Neuronal stem cell (in vitro differentiated cells): ENCODE results near the gene SENP1.

ENCODE experiments used
- DNase-seq: peaks from one replicate; pipeline ENCODE4 v3.0.0-alpha.2; 2013; ENCODE audit warnings: low spot score
- H2AFZ ChIP-seq: one replicate; pipeline ENCODE4 v1.6.1; 2013; ENCODE audit warnings: mild to moderate bottlenecking, low read length, inconsistent platforms
- H2AK5ac ChIP-seq: 2 replicates; pipeline ENCODE4 v1.6.1; 2013; ENCODE audit warnings: low read depth, mild to moderate bottlenecking, inconsistent platforms, low read length, moderate library complexity, mixed read lengths
- H2BK120ac ChIP-seq: 2 replicates; pipeline ENCODE4 v1.6.1; 2013; ENCODE audit warnings: low read depth, mild to moderate bottlenecking, inconsistent platforms, low read length, moderate library complexity, mixed read lengths
- H2BK12ac ChIP-seq: one replicate; pipeline ENCODE4 v1.6.1; 2013; ENCODE audit warnings: low read length, inconsistent platforms
- H2BK15ac ChIP-seq: 2 replicates; pipeline ENCODE4 v1.6.1; 2013; ENCODE audit warnings: mild to moderate bottlenecking, low read length, inconsistent platforms, mixed read lengths
- H2BK5ac ChIP-seq: one replicate; pipeline ENCODE4 v1.6.1; 2013; ENCODE audit warnings: inconsistent platforms, mild to moderate bottlenecking, low read length, moderate library complexity
- H3K14ac ChIP-seq: one replicate; pipeline ENCODE4 v1.6.1; 2013; ENCODE audit warnings: low read length, inconsistent platforms
- H3K18ac ChIP-seq: 2 replicates; pipeline ENCODE4 v1.6.1; 2013; ENCODE audit warnings: low read length, inconsistent platforms
- H3K23ac ChIP-seq: 2 replicates; pipeline ENCODE4 v1.6.1; 2013; ENCODE audit warnings: low read depth, mild to moderate bottlenecking, mixed read lengths, low read length, inconsistent platforms; ENCODE audit not compliant: poor library complexity
- H3K27ac ChIP-seq: replicated peaks from 3 replicates; pipeline ENCODE4 v1.5.1; 2013; ENCODE audit warnings: low read length, inconsistent platforms
- H3K27me3 ChIP-seq, 3 experiments: 2 replicates each; pipeline ENCODE4 v1.6.1; 2013; ENCODE audit warnings: low read length in 3 of 3, mild to moderate bottlenecking in 2 of 3, inconsistent platforms in 1 of 3, low read depth in 1 of 3, mixed read lengths in 1 of 3, moderate library complexity in 1 of 3; ENCODE audit not compliant: control insufficient read depth in 3 of 3, insufficient read depth in 3 of 3
- H3K36me3 ChIP-seq, 2 donors: replicated peaks in 1 of 2; 2 replicates each; pipeline ENCODE4 v1.6.1; 2013; ENCODE audit warnings: low read length in 2 of 2; ENCODE audit not compliant: control insufficient read depth in 2 of 2, insufficient read depth in 2 of 2
- H3K4ac ChIP-seq: 2 replicates; pipeline ENCODE4 v1.6.1; 2013; ENCODE audit warnings: inconsistent platforms, mild to moderate bottlenecking, low read length, moderate library complexity
- H3K4me1 ChIP-seq, 2 donors: 1 replicate in 1 of 2; 2 replicates in 1 of 2; pipeline ENCODE4 v1.6.1; 2013; ENCODE audit warnings: low read length in 2 of 2, low read depth in 1 of 2; ENCODE audit not compliant: control insufficient read depth in 2 of 2, insufficient read depth in 1 of 2
- H3K4me2 ChIP-seq: one replicate; pipeline ENCODE4 v1.6.1; 2013; ENCODE audit warnings: mild to moderate bottlenecking, low read length, inconsistent platforms; ENCODE audit not compliant: insufficient read depth, poor library complexity, severe bottlenecking
- H3K4me3 ChIP-seq, 2 donors: 2 replicates each; pipeline ENCODE4 v1.5.1; 2013; ENCODE audit warnings: low read length in 2 of 2, mild to moderate bottlenecking in 2 of 2, inconsistent platforms in 1 of 2, moderate library complexity in 1 of 2
- H3K79me1 ChIP-seq: one replicate; pipeline ENCODE4 v1.6.1; 2013; ENCODE audit warnings: low read depth, mild to moderate bottlenecking, inconsistent platforms, low read length, moderate library complexity
- H3K9ac ChIP-seq: one replicate; pipeline ENCODE4 v1.6.1; 2013; ENCODE audit warnings: mild to moderate bottlenecking, low read depth, low read length, inconsistent platforms; ENCODE audit not compliant: poor library complexity
- H3K9me3 ChIP-seq, 2 donors: replicated peaks in 1 of 2; 2 replicates each; pipeline versions ENCODE3 to v1.6.1; 2013; ENCODE audit warnings: low read length in 2 of 2, mild to moderate bottlenecking in 2 of 2, inconsistent platforms in 1 of 2, low read depth in 1 of 2, mixed read lengths in 1 of 2, moderate library complexity in 1 of 2; ENCODE audit not compliant: control insufficient read depth in 2 of 2, insufficient read depth in 1 of 2
- H4K8ac ChIP-seq: one replicate; pipeline ENCODE4 v1.6.1; 2013; ENCODE audit warnings: low read depth, mild to moderate bottlenecking, inconsistent platforms, low read length, moderate library complexity
- H4K91ac ChIP-seq: one replicate; pipeline ENCODE4 v1.6.1; 2013; ENCODE audit warnings: low read length, low read depth, mild to moderate bottlenecking, inconsistent platforms; ENCODE audit not compliant: poor library complexity
- WGBS, 2 donors: extraction: QIAGEN DNeasy Blood & Tissue Kit; methylation state at CpG; one replicate each; pipeline ENCODE4 v1.1.7; 2013; ENCODE audit warnings: missing lambda C conversion rate in 2 of 2, mixed read lengths in 1 of 2; ENCODE audit not compliant: insufficient read length in 2 of 2, insufficient replicate concordance in 1 of 2; ENCODE audit errors: extremely low coverage in 2 of 2; 5-methylcytosine and 5-hydroxymethylcytosine counted together

SENP1 gene

GRCh38 chr12:48010366-48010970 lies 95.4 kb downstream of the SENP1 start:
- Histone ChIP-seq H3K36me3 (no peaks in the 10 kb centered on the region), H4K8ac (peak overlapping the region; percentile 29), H3K79me1 (no peaks in the 10 kb centered on the region), H2BK120ac (peak overlapping the region; percentile 32), H3K27ac (no peak overlapping the region), H4K91ac (no peak overlapping the region), H3K9ac (peak overlapping the region; percentile 45), H2BK5ac (no peak overlapping the region), H2AFZ (no peak overlapping the region), H2BK15ac (peak overlapping the region; percentile 47), H3K9me3 (no peaks in the 10 kb centered on the region), H2BK12ac (no peak overlapping the region), H3K18ac (peak overlapping the region; percentile 32), H3K27me3 (peaks cover 0 to 20% (median 8%) of the 10 kb centered on the region in 3 experiments), H3K4me1 (peaks cover 4 to 15% of the 10 kb centered on the region in 2 donors), H2AK5ac (peak overlapping the region; percentile 72), H3K4me3 (peak overlapping the region in 1 of 2 donors; percentile 2), H3K4me2 (no peak overlapping the region), H3K14ac (peak overlapping the region; percentile 50), H3K4ac (no peak overlapping the region), H3K23ac (no peak overlapping the region)
- WGBS, 2 donors = no CpG with 5 or more reads among the region's 7 CpGs
- no peak for DNase-seq

- WGBS, 2 donors = no CpG with 5 or more reads among the region's 1 CpG
- Histone ChIP-seq H2BK12ac (no peak overlapping the region), H3K36me3 (no peaks in the 10 kb centered on the region), H3K4me1 (peaks cover 10 to 22% of the 10 kb centered on the region in 2 donors), H3K9ac (no peak overlapping the region), H2AK5ac (no peak overlapping the region), H3K4me3 (no peak overlapping the region), H3K18ac (no peak overlapping the region), H2BK5ac (no peak overlapping the region), H2AFZ (no peak overlapping the region), H4K91ac (no peak overlapping the region), H3K9me3 (no peaks in the 10 kb centered on the region), H2BK15ac (no peak overlapping the region), H3K27me3 (peaks cover 0 to 10% (median 5%) of the 10 kb centered on the region in 3 experiments), H4K8ac (no peak overlapping the region), H3K79me1 (no peaks in the 10 kb centered on the region), H3K27ac (no peak overlapping the region), H3K4ac (no peak overlapping the region), H3K23ac (no peak overlapping the region), H2BK120ac (no peak overlapping the region), H3K4me2 (no peak overlapping the region), H3K14ac (no peak overlapping the region)
- no peak for DNase-seq
Observed at GRCh38 chr12:48009471-48009870, 96.4 kb downstream of the SENP1 start.

GRCh38 chr12:48008950-48009349 lies 96.9 kb downstream of the SENP1 start:
- no peak overlapping the region for H2BK12ac ChIP-seq
- no peak overlapping the region for H3K18ac ChIP-seq
- H2BK120ac ChIP-seq = peak overlapping the region; percentile 10
- H2BK15ac ChIP-seq = peak overlapping the region; percentile 14
- H2BK5ac ChIP-seq = no peak overlapping the region
- H3K27ac ChIP-seq = no peak overlapping the region
- peak overlapping the region; percentile 41 for H2AK5ac ChIP-seq
- H2AFZ ChIP-seq = no peak overlapping the region
- peaks cover 10 to 22% of the 10 kb centered on the region in 2 donors for H3K4me1 ChIP-seq
- no peak overlapping the region for H4K8ac ChIP-seq
- no peaks in the 10 kb centered on the region for H3K79me1 ChIP-seq
- no peak overlapping the region for H4K91ac ChIP-seq
- H3K9ac ChIP-seq = no peak overlapping the region
- no peak overlapping the region for H3K4me3 ChIP-seq
- no peak overlapping the region for H3K4me2 ChIP-seq
- H3K23ac ChIP-seq = no peak overlapping the region
- no CpG with 5 or more reads among the region's 4 CpGs for WGBS, 2 donors
- DNase-seq = no peak
- H3K4ac ChIP-seq = no peak overlapping the region
- no peaks in the 10 kb centered on the region for H3K9me3 ChIP-seq
- peaks cover 0 to 7% (median 5%) of the 10 kb centered on the region in 3 experiments for H3K27me3 ChIP-seq
- H3K36me3 ChIP-seq = no peaks in the 10 kb centered on the region
- no peak overlapping the region for H3K14ac ChIP-seq

GRCh38 chr12:48008349-48008748 lies 97.5 kb downstream of the SENP1 start:
- Histone ChIP-seq H2BK15ac (no peak overlapping the region), H3K9me3 (no peaks in the 10 kb centered on the region), H3K36me3 (no peaks in the 10 kb centered on the region), H3K14ac (no peak overlapping the region), H3K9ac (no peak overlapping the region), H2BK12ac (no peak overlapping the region), H2BK5ac (no peak overlapping the region), H3K18ac (no peak overlapping the region), H3K4ac (no peak overlapping the region), H3K79me1 (no peaks in the 10 kb centered on the region), H3K4me3 (no peak overlapping the region), H3K23ac (no peak overlapping the region), H4K8ac (no peak overlapping the region), H2BK120ac (no peak overlapping the region), H3K4me2 (no peak overlapping the region), H2AK5ac (no peak overlapping the region), H3K27ac (no peak overlapping the region), H3K27me3 (peaks cover 0 to 5% (median 4%) of the 10 kb centered on the region in 3 experiments), H2AFZ (no peak overlapping the region), H3K4me1 (peaks cover 10 to 22% of the 10 kb centered on the region in 2 donors), H4K91ac (no peak overlapping the region)
- no CpG with 5 or more reads among the region's 2 CpGs for WGBS, 2 donors
- no peak for DNase-seq
